Measurements from ENCODE around the gene PERCC1.

PERCC1 gene

DNA sequence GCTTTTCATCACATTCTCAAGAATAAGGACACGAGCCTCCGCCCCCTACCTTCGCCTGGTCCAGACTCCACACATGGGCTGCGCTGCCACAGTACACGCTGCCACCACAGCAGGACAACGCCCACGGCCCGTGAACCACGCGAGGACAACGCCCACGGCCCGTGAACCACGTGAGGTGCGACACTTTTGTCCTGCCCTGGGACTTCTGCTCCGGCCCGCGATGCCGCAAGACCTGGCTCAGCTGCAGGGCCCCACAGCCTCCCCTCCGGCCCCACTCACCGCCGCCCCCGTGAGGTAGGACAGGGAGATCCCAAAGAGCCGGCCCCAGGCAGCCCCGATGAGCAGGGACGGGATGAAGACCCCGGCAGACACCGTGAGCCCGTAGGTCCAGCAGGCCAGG lies 19.3 kb downstream of the PERCC1 start:
- DNase-seq (ENCODE audit: low read depth in 2 of 2): no peak

DNA sequence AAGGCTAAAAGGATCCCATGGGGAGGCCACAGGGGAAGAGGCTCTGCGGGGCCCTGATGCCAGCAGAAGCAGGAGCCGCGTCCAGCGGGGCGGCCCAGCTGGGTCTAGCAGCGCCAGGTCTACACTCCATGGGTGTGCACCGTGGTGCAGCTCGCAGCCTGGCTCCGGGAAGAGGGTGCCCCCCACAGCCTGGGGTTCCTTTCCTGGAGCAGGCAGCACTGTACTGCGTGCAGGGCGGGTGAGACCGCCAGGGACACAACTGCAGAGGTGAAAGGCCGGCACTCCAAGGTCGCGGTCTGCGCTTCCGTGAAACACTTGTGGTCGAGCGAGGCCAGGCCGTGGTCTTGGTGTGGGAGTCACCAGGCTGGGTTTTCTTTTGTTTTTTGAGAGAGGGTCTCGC lies 20.0 kb downstream of the PERCC1 start:
- no peak for DNase-seq (ENCODE audit: low read depth in 2 of 2)

DNA sequence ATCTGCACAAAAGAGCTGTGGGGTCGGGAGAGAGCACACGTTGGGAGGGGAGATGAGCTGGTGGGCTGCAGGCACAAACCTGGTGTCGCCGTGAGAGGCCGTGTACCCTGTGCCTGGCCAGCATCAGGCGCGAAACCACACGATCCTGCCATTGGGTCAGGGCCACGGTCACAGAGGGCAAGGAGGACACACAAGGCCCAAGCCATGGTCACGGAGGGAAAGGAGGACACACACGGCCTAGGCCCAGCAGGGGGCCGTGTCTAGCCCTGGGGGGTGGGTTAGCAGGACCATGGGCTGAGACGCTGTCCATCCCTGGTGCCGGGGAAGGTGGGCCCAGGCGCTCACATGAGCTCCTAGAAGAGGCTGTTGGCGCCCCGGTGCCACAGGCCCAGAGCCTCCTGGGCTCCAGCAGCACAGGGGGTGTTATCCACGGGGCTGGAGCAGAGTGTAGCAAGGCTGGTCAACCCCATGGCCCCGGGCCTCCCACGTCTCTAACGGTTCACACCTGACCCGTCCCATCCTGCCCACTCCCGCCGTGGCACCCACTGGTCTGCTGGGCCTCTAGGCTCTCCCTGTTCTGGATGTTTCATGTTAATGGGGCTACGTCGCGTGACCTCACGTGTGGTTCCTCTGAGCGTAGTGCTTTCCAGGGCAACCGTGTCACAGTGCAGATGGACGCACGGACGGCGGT lies 21.0 kb downstream of the PERCC1 start:
- no peak for DNase-seq (ENCODE audit: low read depth in 2 of 2)

DNA sequence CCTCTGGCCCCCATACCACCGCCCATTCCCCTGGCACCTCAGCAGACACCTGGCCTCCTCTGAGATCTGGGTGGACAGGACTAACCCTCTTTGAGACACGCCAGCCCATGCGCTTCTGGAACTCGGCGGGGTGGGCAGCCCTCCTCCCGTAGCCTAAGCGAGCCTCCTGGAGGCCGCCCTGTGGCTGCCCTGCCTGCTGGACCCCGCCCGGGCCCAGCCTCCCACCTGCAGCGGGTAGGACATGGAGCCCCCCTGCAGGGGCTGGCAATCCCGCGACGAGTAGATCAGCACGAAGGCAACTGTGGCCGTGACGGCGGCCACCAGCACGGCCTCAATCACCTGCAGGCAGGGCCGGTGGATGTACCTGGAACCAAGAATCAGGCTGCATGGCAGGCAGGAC lies 21.7 kb downstream of the PERCC1 start:
- DNase-seq (ENCODE audit: low read depth in 2 of 2): no peak

DNA sequence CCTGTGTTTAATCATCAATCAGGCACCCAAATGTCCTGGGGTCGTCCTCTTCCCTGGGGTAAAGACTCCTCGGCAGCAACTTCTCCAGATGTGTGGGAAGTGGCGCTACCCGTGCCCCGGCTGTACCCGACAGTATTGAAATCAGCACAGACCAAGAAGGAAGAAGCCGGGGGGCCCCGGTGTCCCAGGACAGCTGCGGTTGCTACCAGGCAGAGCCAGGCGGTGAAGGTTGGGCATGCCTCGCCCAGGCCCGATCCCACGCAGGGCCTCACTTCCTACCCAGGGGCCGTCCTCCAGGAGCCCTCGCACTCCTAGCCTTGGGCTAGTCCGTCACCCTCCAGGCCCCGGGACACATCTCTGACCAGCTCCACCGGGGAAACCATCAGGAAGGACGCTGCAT lies 22.4 kb downstream of the PERCC1 start:
- no peak for DNase-seq (ENCODE audit: low read depth in 2 of 2)

DNA sequence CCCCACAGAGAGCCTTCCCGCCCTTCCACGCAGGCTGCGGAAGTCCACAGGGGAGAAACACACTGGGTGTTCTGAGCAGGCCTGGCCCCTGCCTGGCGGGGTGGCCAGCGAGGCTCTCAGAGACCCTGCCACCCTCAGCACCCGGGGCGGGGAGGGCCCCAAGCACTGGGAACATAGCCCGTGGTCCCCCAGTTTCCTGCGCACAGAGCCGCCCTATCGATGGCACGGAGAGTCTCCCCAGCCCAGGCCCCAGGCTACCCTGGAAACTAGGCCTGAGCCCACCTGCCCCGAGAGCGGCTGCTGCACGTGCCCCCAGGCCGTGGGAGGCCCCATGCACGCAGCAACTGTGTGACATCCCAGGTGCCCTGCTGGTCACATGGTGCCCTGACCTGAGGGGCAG lies 23.7 kb downstream of the PERCC1 start:
- no peak for DNase-seq (ENCODE audit: low read depth in 2 of 2)

DNA sequence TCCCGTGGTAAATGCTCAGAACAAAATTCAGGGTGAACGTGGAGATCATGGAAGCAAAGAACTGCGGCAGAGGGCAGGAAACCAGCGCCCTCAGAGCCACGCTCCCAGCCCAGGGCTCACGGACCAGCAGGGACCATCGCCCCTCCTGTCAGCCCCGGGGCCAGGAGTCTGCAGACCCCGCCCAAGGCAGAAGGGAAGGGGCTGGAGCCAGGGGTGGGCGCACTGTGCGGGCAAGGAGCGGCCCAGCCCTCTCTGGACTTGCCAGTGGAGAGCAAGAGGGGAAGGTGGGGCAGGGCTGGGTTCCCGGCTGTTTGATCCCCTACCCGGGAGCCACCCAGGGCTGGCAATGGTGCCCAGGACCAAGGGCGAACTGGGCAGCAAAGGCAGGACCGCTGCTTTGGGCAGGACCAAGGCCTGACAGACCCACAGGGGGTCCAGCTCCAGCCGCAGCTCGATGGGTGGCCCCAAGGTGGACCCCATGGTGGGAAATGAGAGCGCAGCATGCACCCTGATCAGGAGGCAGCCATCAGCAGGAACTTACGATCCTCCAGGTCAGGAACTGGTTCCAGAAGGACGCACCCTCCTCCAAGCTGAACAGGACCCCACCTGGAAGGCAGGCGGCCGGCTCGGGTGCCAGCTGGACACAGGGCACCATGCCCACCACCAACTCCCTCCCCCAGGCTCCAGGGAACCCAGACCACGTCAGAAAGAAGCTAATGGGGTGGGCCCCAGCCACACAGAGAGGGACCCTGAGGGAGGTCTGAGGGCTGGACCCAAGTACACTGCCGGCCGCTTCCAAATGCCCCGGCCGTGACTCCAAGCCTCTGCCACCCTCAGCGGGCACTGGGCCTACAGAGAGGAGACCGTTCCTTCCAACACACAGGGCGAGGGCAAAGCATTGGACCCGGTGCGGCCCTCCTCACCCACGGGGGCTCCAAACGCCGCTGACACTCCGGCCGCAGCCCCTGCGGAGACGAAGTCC lies 24.6 kb downstream of the PERCC1 start:
- no peak for DNase-seq (ENCODE audit: low read depth in 2 of 2)

DNA sequence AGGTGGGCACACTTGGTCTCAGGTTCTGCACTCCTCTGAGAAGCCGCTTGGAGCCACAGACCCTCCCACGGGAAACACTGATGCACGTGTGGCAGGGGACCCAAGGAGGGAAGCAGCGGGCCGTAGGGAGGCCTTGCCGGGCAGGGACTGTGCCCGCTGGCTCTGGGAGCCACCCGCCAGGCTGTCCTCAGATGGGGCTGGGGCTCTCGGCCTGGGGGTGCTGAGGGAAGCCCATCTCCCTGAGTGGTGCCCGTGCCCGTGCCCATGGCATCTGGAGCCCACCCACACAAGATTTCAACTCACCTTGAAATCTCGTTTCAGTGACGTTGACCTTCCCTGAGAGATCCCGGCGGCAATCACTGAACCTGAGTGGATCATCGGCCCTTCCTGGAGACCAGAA lies 26.1 kb downstream of the PERCC1 start:
- DNase-seq (ENCODE audit: low read depth in 2 of 2): no peak

DNA sequence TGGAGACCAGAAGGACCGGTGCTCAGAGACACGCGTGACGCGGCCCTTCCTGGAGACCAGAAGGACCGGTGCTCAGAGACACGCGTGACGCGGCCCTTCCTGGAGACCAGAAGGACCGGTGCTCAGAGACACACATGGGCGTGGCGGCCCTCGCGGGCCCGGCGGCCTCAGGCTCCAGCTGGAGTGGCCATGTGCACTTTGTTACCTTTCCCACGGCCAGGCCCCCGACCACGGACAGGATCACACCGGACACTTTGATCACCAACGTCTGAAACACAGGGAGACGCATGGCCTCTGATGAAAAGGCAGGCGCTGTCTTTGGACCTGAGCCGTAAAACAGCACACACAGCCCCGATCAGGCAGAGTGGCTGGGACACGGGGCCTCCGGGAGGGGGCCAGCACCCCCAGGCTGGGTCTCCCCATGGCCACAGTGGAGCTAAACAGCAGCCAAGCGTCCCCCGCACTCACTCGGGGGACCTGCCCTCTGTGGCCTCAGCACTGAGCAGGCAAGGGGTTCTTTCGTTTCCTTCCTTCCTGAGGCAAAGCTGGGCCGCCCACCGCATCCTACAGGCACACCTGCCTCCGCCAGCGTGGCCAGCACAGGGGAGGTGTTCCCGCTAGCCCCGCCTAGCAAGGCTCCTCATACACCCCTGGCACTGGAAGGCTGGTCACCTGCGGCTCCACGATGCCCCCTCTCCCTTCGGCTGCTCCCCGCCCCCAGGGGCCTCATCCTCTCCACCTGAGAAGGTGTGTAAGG lies 26.8 kb downstream of the PERCC1 start:
- DNase-seq (ENCODE audit: low read depth in 2 of 2): no peak

DNA sequence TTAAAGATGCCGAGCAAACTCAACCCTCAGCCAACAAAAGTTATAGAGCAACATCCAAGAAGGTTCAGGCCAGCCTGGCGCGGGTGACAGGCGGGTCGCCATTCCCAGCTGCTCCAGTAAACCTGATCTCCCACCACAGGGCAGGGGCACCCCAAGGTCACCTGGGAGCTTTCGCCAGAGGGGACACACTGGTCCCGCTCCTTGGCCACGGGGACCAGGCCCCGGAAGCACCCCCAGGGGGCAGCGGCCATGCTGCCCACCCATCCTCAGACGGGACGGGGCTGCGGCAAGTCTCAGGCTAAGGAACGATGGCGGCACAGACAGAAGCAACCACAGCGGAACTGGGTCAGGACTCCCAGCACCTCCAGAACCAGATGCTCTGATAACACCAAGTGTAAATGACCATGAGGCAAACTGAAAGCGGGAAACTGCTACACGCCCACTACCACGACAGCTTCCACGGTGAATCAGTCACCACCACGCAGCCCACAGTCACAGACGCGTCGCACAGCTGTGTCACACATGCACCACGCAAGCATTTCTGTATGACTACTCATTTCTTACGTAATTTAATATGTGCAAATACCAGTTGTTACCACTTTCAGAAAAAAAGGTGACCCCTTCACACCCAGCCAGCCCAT lies 27.6 kb downstream of the PERCC1 start:
- no peak for DNase-seq (ENCODE audit: low read depth in 2 of 2)

DNA sequence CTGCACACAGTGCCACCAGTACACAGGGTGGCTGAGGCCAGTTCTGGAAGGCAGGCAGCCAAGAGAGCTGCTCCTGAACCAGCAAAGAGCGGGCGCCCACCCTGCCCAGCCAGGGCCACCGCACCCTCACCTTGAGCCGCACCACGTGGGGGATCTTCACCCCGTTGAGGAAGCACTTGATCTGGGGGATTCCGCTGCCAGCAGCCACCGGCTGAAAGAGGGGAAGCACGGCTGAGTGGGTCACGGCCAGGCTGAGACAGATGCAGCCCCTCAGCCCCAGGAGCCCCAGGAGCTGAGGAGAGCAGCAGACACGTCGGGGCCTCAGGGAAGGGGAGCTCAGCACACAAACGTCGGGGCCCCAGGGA lies 28.1 kb downstream of the PERCC1 start:
- DNase-seq (ENCODE audit: low read depth in 2 of 2): no peak

DNA sequence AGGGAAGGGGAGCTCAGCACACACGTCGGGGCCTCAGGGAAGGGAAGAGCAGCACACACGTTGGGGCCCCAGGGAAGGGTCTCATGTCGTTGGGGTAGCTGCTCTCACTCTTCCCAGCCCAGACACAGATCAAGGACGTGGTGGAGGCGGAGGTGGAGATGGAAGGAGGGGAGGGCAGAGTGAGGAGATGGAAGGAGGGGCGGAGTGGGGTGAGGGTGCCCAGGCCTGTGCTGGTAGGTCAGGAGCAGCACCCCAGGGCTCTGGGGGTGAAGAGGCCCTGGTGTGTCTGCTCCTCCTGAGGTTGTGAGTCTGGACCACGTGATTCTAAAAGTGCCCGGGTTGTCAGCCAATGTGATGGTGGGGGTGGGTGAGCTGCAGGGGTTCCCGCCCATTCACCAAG lies 29.1 kb downstream of the PERCC1 start:
- DNase-seq (ENCODE audit: low read depth in 2 of 2): no peak

DNA sequence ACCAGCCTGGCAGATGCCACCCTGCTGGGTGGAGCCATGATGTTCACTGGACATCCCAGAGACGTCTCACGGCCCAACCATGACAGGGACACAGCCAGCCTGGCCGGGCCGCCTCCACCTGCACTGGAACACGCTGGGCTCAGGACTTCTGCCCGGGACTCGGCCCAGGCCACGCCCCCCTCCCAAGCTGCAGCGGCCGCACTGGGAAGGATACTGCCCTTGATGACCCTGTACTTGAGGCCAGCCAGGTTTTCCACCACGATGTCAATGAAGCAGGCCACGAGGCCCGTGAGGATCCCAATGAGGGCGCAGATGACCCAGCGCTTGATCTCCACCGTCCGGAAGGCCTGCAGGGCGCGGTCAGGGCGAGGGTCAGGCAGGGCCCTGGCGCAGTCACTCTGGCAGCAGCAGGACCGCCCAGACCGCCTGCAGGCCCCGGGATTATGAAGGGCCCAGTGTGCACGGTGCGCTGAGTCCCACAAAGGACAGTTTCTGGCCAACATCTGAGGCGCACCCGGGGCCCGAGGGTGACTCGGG lies 29.8 kb downstream of the PERCC1 start:
- DNase-seq (ENCODE audit: low read depth in 2 of 2): no peak

DNA sequence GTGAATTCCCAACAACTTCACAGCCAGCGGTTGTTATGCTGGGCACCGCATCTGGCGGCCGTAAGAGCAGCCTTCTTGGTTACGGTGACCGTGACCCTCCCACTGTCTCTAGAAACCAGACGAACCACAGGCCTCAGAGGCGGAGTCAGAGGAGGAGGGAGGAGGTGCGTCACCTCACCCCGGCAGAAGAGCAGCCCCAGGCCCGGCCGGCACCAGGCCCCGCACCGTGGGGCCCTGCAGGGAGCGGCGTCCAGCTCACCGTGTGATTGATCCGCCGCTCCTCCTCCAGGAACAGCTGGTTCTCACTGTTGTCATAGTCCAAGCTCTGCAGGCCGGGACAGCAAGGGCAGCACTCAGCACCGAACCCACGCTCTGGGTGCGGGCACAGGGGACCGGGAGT lies 30.3 kb downstream of the PERCC1 start:
- no peak for DNase-seq (ENCODE audit: low read depth in 2 of 2)

DNA sequence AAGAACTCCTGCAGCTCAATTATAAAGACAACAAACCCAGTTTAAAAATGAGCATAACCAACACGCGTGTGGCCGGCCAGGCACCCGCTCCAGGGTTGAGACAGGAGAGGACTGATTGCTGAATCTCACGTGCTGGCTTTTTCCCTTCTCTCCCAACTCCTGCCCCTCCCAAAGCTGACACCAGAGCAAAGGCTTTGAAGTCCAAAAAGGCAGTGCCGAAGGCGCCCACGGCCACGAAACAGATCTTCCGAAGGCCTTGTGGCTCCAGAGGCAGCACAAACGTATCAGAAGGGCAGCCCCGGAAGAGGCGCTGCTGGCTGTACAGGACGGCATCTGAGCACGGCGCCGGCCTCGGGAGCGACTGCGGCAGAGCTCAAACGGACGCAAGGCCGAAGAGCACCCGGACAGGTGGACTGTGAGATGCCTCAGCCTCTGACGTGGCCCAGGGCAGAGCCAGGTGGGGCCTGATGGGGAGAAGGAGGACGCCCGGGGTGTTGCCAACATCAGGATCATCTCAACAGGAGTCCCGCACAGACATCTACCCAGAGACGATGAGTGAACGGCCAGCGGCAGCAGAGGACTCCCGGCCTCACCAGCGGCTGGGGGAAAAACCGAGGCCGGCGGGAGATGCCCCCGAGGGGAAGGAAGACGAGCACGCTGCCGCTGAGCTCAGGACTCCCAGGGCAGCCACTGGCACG lies 33.5 kb downstream of the PERCC1 start:
- DNase-seq (ENCODE audit: low read depth in 2 of 2): no peak

DNA sequence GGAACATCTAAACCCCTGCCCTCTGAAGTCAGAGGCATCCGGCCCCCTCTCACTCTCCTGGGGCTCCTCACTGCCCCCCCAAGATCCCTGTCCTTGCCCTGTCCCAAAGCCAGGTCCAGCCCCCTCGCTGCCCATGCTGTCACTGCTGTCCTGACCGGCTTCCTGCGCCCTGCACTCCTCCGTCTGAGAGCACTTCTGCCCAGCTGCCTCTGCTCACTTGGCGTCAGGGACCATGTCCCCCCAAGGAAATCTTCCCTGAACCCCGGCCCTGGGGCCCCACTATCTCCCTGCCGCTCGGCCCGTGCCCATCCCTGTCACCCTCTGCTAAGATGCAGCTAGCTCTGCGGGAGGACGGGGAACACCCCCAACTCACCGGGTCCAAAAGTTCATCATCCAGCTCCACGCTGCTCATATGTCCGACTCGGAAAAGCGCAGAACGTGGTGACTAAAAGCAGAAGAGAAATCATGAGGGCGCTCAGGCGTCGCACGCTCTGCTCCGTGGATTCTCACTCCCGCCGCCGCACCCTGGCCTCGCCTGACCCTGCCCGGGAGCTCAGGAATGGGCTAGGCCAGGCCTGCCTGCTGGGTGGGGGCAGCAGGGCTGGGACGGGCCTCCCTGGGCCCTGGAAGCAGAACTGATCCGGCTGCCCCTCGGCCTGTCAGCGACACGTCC lies 34.2 kb downstream of the PERCC1 start:
- DNase-seq (ENCODE audit: low read depth in 2 of 2): no peak

DNA sequence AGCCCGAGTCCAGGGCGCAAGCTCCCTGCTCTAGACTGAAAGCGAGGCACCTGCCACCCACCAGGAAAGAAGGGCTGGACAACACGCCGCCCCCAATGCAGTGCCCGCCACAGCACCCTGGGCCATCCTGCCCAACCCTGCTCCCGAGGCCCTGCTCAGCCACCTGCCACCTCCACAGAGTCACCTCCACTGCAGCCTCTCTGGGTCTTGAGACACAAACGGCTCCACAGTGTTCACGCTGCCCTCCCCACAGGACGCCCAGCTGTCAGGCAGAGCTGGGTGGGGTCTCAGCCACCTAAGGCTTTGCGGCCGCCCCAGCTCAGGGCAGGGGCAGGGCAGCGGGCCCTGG lies 34.7 kb downstream of the PERCC1 start:
- DNase-seq (ENCODE audit: low read depth in 2 of 2): no peak

DNA sequence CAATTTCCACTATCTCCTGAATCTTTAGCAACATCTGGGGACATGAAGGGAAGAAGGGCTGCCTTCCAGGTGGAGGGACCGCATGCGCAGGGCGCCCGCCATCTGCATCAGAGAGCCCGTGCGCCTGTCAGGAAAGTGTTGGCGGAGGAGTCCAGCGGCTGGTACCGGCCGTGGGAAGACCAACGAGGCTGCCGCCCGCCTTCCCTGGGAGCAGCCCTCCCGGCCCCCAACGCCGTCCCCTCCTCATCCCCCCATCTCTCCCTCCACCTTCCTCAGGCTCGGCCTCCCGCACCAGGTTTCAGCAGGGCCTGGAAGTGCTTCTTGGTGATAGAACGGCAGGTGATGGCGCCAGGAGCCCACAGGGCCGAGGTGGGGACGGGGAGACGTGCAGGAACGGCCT lies 35.2 kb downstream of the PERCC1 start:
- no peak for DNase-seq (ENCODE audit: low read depth in 2 of 2)

DNA sequence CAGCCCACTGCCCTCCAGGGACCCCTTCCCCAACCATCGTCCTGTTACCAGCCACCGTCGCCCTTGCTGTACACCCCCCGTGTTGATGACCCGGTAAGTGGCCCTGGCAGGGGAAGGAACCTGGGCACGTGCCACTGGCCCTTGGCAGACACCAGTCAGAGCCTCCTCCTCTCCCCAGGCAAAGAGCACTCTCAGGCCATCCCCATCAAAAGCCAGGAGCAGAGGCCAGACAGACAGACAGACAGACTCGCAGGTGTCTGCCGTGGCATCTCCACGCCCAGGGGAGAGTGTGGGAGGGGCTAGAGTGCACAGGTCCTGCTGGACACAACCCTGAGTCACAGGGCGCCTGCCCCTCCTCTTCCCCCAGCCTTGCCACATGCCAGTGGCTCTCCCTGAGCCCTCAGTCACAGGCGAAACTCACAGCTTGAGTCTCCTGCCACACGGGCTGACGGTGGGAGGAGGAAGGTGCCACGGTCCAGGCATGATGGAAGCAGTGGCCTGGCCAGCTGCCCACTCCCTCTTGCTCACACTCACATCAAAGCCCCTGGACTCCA lies 36.2 kb downstream of the PERCC1 start:
- DNase-seq (ENCODE audit: low read depth in 2 of 2): no peak

DNA sequence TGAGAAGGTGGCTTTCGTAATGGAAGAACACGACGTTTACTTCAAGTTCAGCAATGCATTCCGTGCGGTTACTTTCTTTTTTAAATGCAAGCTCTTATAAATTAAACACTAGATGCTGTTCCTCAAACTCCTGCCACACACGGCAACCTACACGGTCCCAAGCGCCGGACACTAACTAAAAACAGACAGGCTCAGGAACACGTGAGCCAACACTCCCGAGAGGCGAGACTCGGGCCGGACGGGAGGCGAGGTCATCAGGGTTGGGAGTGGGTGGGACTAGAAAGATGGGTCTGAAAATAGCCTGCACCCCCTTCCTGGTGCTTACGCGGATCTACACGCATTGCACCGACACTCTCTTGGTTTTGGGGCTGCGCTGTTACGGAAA lies 37.5 kb downstream of the PERCC1 start:
- DNase-seq (ENCODE audit: low read depth in 2 of 2): no peak

Data from stimulated activated CD8-positive, alpha-beta memory T cell treated with anti-CD3 and anti-CD28 coated beads, Interleukin-7, amount 100 ng/mL, for 4 hours (primary cell).